Measurements from ENCODE around the gene RAP1GAP2. TPM values are rescaled to one million over a fixed set of nuclear protein-coding genes. Genes with fewer than 3 reads are reported as not detected.

The RAP1GAP2 gene
- total and polyA plus RNA-seq, 8 donors = 11.8 to 92.4 (median 31.0) TPM

DNA sequence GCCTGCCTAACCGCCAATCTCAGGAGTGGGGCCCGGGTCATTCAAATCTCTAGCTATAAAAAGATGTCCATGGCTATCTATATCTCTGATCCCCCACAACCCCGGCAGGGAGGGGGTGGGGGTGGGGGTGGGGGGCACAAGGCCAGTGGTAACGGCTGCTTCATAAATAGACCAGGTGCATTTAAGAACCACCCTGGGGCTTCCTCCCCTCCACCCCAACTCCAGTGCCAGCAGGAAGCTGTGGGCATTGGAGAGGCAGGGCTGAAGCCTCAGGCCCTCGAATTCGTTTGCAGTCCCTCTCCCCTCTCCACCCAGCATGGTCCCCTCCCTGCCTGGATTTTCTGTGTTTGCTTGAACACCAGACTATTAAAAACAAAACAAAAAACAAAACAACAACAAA lies 56.0 kb downstream of the RAP1GAP2 start:
- Histone ChIP-seq H3K27me3 (peaks cover 0 to 40% (median 12%) of the 10 kb centered on the region in 3 donors), H3K4me3 (peak overlapping the region in 1 of 4 donors; percentile 74), H3K4me1 (peaks cover 30 to 62% (median 36%) of the 10 kb centered on the region in 4 donors), H3K9me3 (no peaks in the 10 kb centered on the region), H3K27ac (peak overlapping the region; percentile 64 to 94 (median 89)), H3K36me3 (no peaks in the 10 kb centered on the region)
- intact Hi-C loops (cut with DNase I; ENCODE audit: low total_unique reads) = loop anchor here (5.0 kb wide), 1 partner anchor 155 kb away; no protein-coding TSS in a partner anchor
- DNase-seq = no peak
- TF ChIP-seq POLR2AphosphoS5 (IDR thresholded peaks at IDR 0.05) = no peak
- WGBS, 5 donors = 32 to 44% (median 41%) methylated on average over 6 of the region's 6 CpGs

DNA sequence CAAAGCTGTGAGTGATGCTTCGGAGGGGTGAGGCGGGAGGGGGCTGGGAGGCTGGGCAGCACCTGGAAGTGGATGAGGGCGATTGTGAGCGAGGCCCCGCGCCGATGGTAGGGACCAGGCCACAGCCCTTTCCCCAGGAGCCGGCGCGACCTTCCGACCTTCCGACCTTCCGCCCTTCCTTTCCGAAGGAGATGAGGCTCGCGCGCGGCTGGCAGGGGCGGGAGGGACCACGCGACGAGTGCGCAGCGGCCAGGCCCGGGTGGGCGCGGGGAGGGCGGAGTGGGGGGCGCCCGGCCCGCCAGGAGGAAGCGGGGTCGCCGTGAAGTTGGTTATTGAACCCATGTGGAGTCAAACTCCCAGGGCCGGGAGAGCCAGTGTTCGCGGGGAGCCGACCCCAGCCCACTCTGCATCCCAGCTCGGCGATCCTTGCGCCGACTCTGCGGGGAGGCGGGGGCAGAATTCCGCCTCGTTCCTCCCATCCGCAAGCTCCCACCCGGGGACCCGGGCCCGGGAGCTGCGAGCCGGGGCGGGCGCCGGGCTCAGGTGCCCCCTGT lies 56.6 kb downstream of the RAP1GAP2 start:
- Histone ChIP-seq H3K27ac (peak overlapping the region; percentile 64 to 94 (median 89)), H3K4me1 (peaks cover 30 to 62% (median 36%) of the 10 kb centered on the region in 4 donors), H3K36me3 (no peaks in the 10 kb centered on the region), H3K27me3 (peaks cover 0 to 40% (median 12%) of the 10 kb centered on the region in 3 donors), H3K9me3 (no peaks in the 10 kb centered on the region), H3K4me3 (peak overlapping the region; percentile 63 to 74 (median 66))
- no peak for TF ChIP-seq POLR2AphosphoS5 (IDR thresholded peaks at IDR 0.05)
- TF ChIP-seq, protein P1, sequence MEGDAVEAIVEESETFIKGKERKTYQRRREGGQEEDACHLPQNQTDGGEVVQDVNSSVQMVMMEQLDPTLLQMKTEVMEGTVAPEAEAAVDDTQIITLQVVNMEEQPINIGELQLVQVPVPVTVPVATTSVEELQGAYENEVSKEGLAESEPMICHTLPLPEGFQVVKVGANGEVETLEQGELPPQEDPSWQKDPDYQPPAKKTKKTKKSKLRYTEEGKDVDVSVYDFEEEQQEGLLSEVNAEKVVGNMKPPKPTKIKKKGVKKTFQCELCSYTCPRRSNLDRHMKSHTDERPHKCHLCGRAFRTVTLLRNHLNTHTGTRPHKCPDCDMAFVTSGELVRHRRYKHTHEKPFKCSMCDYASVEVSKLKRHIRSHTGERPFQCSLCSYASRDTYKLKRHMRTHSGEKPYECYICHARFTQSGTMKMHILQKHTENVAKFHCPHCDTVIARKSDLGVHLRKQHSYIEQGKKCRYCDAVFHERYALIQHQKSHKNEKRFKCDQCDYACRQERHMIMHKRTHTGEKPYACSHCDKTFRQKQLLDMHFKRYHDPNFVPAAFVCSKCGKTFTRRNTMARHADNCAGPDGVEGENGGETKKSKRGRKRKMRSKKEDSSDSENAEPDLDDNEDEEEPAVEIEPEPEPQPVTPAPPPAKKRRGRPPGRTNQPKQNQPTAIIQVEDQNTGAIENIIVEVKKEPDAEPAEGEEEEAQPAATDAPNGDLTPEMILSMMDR (IDR thresholded peaks at IDR 0.05) = no peak
- no peak for TF ChIP-seq EP300 (IDR thresholded peaks at IDR 0.05)
- TF ChIP-seq POLR2A (IDR thresholded peaks at IDR 0.05) = no peak
- intact Hi-C loops (cut with DNase I; ENCODE audit: low total_unique reads) = loop anchor here (5.0 kb wide), 1 partner anchor 154 kb away; no protein-coding TSS in a partner anchor
- DNase-seq = no peak
- 28 to 37% (median 36%) methylated on average over 34 to 55 of the region's 55 CpGs for WGBS, 5 donors

DNA sequence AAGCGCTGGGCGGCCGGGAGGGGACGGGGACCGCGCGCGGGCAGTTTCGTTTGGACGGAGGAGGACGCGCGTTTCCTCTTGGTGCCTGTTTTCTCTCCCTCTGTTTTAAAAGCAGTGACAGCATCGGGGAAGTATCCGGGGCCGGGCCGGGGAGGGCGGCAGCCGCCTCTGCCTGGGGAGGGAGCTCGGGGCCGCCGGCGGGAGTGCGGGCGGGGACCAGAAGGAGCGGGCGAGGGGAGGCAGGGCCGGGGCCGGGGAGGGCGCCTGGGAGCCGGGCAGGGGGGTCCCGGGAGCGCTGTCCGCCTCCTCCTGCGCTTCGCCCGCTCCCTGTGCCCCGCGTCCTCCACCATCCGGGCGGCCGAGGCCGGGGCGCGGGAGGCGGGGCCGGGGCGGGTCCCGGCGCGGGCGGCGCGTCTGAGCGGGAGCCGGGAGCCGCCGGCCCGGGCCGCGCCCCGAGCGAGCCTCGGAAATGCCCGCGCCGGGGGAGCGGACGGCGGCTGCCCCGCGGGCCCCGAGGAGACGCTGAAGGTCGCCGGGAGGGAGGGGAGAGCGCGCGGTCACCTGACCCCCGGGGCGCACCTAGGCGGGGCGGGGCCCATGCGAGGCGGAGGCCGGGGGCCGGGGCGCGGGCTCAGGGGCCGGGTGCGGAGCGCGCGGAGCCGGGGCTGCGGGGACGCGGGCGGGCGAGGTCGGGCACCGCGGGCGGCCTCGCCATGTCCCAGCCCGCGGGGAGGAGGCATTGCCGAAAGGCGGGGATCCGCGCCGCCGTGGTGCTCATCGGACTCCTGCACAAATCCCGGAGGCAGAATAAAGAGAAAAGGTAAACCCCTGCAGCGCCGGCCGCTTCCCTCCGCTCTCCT lies 57.3 kb downstream of the RAP1GAP2 start:
- intact Hi-C loops (cut with DNase I; ENCODE audit: low total_unique reads) = loop anchor here (5.0 kb wide), 1 partner anchor 154 kb away; no protein-coding TSS in a partner anchor
- Histone ChIP-seq H3K4me1 (peaks cover 28 to 55% (median 33%) of the 10 kb centered on the region in 4 donors), H3K4me3 (peak overlapping the region; percentile 63 to 74 (median 66)), H3K27ac (peak overlapping the region; percentile 64 to 94 (median 89)), H3K9me3 (no peaks in the 10 kb centered on the region), H3K27me3 (peaks cover 0 to 40% (median 12%) of the 10 kb centered on the region in 3 donors), H3K36me3 (no peaks in the 10 kb centered on the region)
- 0 to 1% (median 0%) methylated on average over 34 to 119 of the region's 119 CpGs for WGBS, 5 donors
- DNase-seq = peak; percentile 68 to 85
- TF ChIP-seq POLR2A (IDR thresholded peaks at IDR 0.05) (no peak), EP300 (IDR thresholded peaks at IDR 0.05) (no peak), POLR2AphosphoS5 (IDR thresholded peaks at IDR 0.05) (peak in 2 of 3 donors; percentile 46 to 57)
- TF ChIP-seq, protein P1 (IDR thresholded peaks at IDR 0.05) = no peak

DNA sequence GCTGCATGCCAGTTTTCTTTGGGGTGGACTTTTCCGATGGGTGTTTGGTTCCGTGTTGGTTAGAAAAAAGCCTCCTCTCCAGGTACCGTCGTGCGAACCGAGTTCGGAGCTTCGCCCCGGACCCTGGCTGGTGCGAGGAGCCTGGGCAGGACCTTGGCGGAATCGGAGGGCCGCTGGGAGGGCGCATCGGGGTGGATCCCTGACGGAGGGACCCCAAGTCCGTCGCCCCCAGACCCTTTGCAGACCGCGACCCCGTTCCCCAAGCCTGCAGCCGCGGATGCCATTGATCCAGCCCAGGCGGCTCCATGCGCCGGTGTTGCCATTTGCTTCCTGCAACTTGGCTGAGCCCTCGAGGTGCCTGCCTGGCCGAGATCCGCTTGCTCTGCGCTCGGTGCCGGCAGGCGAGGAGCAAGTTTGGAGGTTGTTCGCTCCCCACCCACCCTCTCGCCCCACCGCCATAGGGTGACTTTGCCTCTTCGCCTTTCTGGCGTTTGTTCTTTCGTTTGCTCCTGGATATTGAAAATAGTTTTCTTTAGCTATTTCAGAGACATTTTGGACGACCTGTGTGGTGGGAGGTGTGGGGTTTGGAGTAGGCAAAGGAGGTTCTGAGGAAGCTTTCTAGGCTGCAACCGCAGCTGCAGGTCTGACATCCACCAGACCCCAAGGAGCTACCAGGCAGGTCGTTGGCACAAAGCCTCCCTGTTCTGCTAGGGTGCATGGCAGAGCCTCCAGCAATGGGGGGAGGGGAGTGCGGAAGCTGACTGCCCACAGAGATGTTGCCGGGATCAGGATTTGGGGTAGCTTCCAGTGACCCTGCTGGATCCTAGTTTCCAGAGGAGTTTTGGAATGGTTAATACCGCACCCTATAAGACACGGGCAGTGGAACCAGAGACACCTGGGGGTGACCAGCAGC lies 58.2 kb downstream of the RAP1GAP2 start:
- Histone ChIP-seq H3K4me1 (peaks cover 25 to 47% (median 27%) of the 10 kb centered on the region in 4 donors), H3K27ac (peak overlapping the region; percentile 64 to 94 (median 89)), H3K27me3 (peaks cover 0 to 40% (median 12%) of the 10 kb centered on the region in 3 donors), H3K4me3 (peak overlapping the region; percentile 63 to 74 (median 66)), H3K9me3 (no peaks in the 10 kb centered on the region), H3K36me3 (no peaks in the 10 kb centered on the region)
- TF ChIP-seq, protein P1 (IDR thresholded peaks at IDR 0.05) = no peak
- TF ChIP-seq POLR2AphosphoS5 (IDR thresholded peaks at IDR 0.05) = peak in 2 of 3 donors; percentile 23 to 42
- 1 to 15% (median 2%) methylated on average over 26 to 46 of the region's 46 CpGs for WGBS, 5 donors
- DNase-seq = peak; percentile 69 to 80
- intact Hi-C loops (cut with DNase I; ENCODE audit: low total_unique reads) = loop anchor here (5.0 kb wide), 1 partner anchor 153 kb away; no protein-coding TSS in a partner anchor
